ENCODE results near the gene TAC4. TPM values are rescaled to one million over a fixed set of nuclear protein-coding genes. Genes with fewer than 3 reads are reported as not detected.

The TAC4 gene
- total and polyA plus RNA-seq, 2 of the 13 experiments (the other 11 are each of a cell fraction or from before 2014, with no cell fraction given): not detected

GRCh38 chr17:49798738-49799137 lies 49.1 kb downstream of the TAC4 start:
- peaks cover 4% of the 10 kb centered on the region; the same call in 1 of the 2 replicates for H4K20me1 ChIP-seq (ENCODE audit: insufficient read depth, low read length)
- 97% methylated on average over 2 of the region's 2 CpGs for WGBS (ENCODE audit: low lambda C conversion rate)
- TF ChIP-seq, protein P1, sequence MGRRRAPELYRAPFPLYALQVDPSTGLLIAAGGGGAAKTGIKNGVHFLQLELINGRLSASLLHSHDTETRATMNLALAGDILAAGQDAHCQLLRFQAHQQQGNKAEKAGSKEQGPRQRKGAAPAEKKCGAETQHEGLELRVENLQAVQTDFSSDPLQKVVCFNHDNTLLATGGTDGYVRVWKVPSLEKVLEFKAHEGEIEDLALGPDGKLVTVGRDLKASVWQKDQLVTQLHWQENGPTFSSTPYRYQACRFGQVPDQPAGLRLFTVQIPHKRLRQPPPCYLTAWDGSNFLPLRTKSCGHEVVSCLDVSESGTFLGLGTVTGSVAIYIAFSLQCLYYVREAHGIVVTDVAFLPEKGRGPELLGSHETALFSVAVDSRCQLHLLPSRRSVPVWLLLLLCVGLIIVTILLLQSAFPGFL (CRISPR knock-in tag; IDR thresholded peaks at IDR 0.05): no peak
- TF ChIP-seq RAD21 (CRISPR knock-in tag; IDR thresholded peaks at IDR 0.05): no peak
- ChIA-PET CTCF (ENCODE audit: low intra/inter-chr PET ratio, low total read pairs) (no interaction called here), POLR2A (interaction anchor here (2.6 kb wide), 1 partner anchor 11 kb away, joined by 9 read pairs; the partner anchor contains the start of gene KAT7)
- no peak overlapping the region for H3K4me2 ChIP-seq (ENCODE audit: low read depth, low read length)
- no peak overlapping the region for H3K9ac ChIP-seq (ENCODE audit: insufficient read depth, low read depth, low read length)
- no peak overlapping the region for H2AFZ ChIP-seq (ENCODE audit: low read length)
- BruUV-seq (replicated peaks): no TSS peak
- no peak for FAIRE-seq
- no peaks in the 10 kb centered on the region for H3K27me3 ChIP-seq (ENCODE audit: control insufficient read depth in 1 of 2, insufficient read depth in 2 of 2, low read length in 2 of 2)
- H3K4me1 ChIP-seq (ENCODE audit: insufficient read depth, low read length): no peaks in the 10 kb centered on the region
- peaks cover 30% of the 10 kb centered on the region for H3K79me2 ChIP-seq (ENCODE audit: insufficient read depth, low read length)
- H3K36me3 ChIP-seq (replicated peaks in 1 of 2; ENCODE audit: control insufficient read depth in 1 of 2, insufficient read depth in 2 of 2, low read length in 2 of 2): peaks cover 30 to 83% of the 10 kb centered on the region in 2 experiments
- DNase-seq (ENCODE audit: low spot score): no peak
- ATAC-seq: no peak
- H3K9me3 ChIP-seq (ENCODE audit: low read length): no peaks in the 10 kb centered on the region
- in situ Hi-C loops (cut with HindIII; ENCODE audit: extremely low pct_ligation_motif_present, low pct_unique_long_range_greater_than_20kb): no loop called here
- H3K4me3 ChIP-seq (replicated peaks in 1 of 3; ENCODE audit: insufficient read depth in 1 of 3, low read depth in 2 of 3, low read length in 3 of 3): no peak overlapping the region
- intact Hi-C loops (cut with micrococcal nuclease; ENCODE audit: unreplicated experiment): no loop called here
- H3K27ac ChIP-seq (ENCODE audit: extremely low read length, insufficient read depth, low read length): no peak overlapping the region

GRCh38 chr17:49798182-49798581 lies 49.7 kb downstream of the TAC4 start:
- H2AFZ ChIP-seq (ENCODE audit: low read length): no peak overlapping the region
- peaks cover 4% of the 10 kb centered on the region; the same call in 1 of the 2 replicates for H4K20me1 ChIP-seq (ENCODE audit: insufficient read depth, low read length)
- 96% methylated on average over 8 of the region's 8 CpGs for WGBS (ENCODE audit: low lambda C conversion rate)
- no peak overlapping the region for H3K27ac ChIP-seq (ENCODE audit: extremely low read length, insufficient read depth, low read length)
- in situ Hi-C loops (cut with HindIII; ENCODE audit: extremely low pct_ligation_motif_present, low pct_unique_long_range_greater_than_20kb) (no loop called here), intact Hi-C loops (cut with micrococcal nuclease; ENCODE audit: unreplicated experiment) (no loop called here)
- no peaks in the 10 kb centered on the region for H3K27me3 ChIP-seq (ENCODE audit: control insufficient read depth in 1 of 2, insufficient read depth in 2 of 2, low read length in 2 of 2)
- no peaks in the 10 kb centered on the region for H3K4me1 ChIP-seq (ENCODE audit: insufficient read depth, low read length)
- no TSS peak for BruUV-seq (replicated peaks)
- H3K4me3 ChIP-seq (replicated peaks in 1 of 3; ENCODE audit: insufficient read depth in 1 of 3, low read depth in 2 of 3, low read length in 3 of 3): no peak overlapping the region
- no peak for DNase-seq (ENCODE audit: low spot score)
- no peak overlapping the region for H3K9ac ChIP-seq (ENCODE audit: insufficient read depth, low read depth, low read length)
- CTCF ChIA-PET (ENCODE audit: low intra/inter-chr PET ratio, low total read pairs): no interaction called here
- H3K4me2 ChIP-seq (ENCODE audit: low read depth, low read length): no peak overlapping the region
- no peaks in the 10 kb centered on the region for H3K9me3 ChIP-seq (ENCODE audit: low read length)
- peaks cover 35% of the 10 kb centered on the region for H3K79me2 ChIP-seq (ENCODE audit: insufficient read depth, low read length)
- peaks cover 34 to 87% of the 10 kb centered on the region in 2 experiments for H3K36me3 ChIP-seq (replicated peaks in 1 of 2; ENCODE audit: control insufficient read depth in 1 of 2, insufficient read depth in 2 of 2, low read length in 2 of 2)
- no peak for ATAC-seq
- FAIRE-seq: no peak
- POLR2A ChIA-PET: interaction anchor here (1.2 to 2.6 kb wide), 2 partner anchors 10 to 34 kb away, joined by 3 to 9 read pairs; partner anchors contain the start of genes FAM117A and KAT7
- TF ChIP-seq ARNT (IDR thresholded peaks at IDR 0.05) (no peak), CCAR2 (optimal IDR thresholded peaks at IDR 0.05; ENCODE audit: low read depth, low read length) (no peak), ZNF367 (CRISPR knock-in tag; IDR thresholded peaks at IDR 0.05; ENCODE audit: borderline replicate concordance) (no peak), FLYWCH1 (CRISPR knock-in tag; IDR thresholded peaks at IDR 0.05) (no peak), MLXIP (CRISPR knock-in tag; IDR thresholded peaks at IDR 0.05; ENCODE audit: borderline replicate concordance) (no peak)
- TF ChIP-seq, protein P2, sequence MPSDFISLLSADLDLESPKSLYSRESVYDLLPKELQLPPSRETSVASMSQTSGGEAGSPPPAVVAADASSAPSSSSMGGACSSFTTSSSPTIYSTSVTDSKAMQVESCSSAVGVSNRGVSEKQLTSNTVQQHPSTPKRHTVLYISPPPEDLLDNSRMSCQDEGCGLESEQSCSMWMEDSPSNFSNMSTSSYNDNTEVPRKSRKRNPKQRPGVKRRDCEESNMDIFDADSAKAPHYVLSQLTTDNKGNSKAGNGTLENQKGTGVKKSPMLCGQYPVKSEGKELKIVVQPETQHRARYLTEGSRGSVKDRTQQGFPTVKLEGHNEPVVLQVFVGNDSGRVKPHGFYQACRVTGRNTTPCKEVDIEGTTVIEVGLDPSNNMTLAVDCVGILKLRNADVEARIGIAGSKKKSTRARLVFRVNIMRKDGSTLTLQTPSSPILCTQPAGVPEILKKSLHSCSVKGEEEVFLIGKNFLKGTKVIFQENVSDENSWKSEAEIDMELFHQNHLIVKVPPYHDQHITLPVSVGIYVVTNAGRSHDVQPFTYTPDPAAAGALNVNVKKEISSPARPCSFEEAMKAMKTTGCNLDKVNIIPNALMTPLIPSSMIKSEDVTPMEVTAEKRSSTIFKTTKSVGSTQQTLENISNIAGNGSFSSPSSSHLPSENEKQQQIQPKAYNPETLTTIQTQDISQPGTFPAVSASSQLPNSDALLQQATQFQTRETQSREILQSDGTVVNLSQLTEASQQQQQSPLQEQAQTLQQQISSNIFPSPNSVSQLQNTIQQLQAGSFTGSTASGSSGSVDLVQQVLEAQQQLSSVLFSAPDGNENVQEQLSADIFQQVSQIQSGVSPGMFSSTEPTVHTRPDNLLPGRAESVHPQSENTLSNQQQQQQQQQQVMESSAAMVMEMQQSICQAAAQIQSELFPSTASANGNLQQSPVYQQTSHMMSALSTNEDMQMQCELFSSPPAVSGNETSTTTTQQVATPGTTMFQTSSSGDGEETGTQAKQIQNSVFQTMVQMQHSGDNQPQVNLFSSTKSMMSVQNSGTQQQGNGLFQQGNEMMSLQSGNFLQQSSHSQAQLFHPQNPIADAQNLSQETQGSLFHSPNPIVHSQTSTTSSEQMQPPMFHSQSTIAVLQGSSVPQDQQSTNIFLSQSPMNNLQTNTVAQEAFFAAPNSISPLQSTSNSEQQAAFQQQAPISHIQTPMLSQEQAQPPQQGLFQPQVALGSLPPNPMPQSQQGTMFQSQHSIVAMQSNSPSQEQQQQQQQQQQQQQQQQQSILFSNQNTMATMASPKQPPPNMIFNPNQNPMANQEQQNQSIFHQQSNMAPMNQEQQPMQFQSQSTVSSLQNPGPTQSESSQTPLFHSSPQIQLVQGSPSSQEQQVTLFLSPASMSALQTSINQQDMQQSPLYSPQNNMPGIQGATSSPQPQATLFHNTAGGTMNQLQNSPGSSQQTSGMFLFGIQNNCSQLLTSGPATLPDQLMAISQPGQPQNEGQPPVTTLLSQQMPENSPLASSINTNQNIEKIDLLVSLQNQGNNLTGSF (CRISPR knock-in tag; IDR thresholded peaks at IDR 0.05): no peak

Data from HepG2 (cell line).